Ascending aorta (tissue), 2 donors: ENCODE measurements around the gene PROM2. TPM values are rescaled to one million over a fixed set of nuclear protein-coding genes. Genes with fewer than 3 reads are reported as not detected.

ENCODE experiments used
- DNase-seq, 2 donors: peaks; one replicate each; pipeline ENCODE4 v3.0.0-alpha.2; 2019; ENCODE audit warnings: low spot score in 2 of 2
- H3K27ac ChIP-seq, 2 donors: fragments of 200-600 bp; sonication (generic); one replicate each; pipeline ENCODE4 v1.5.1; 2016 to 2017; ENCODE audit warnings: mild to moderate bottlenecking in 1 of 2
- H3K27me3 ChIP-seq: fragments of 200-600 bp; sonication (generic); one replicate; pipeline ENCODE4 v1.5.1; 2017
- H3K36me3 ChIP-seq, 2 donors: fragments of 200-600 bp; sonication (generic); one replicate each; pipeline ENCODE4 v1.5.1; 2016
- H3K4me1 ChIP-seq, 2 donors: fragments of 200-600 bp; sonication (generic); one replicate each; pipeline ENCODE4 v1.5.1; 2016 to 2017; ENCODE audit warnings: mild to moderate bottlenecking in 1 of 2
- H3K4me3 ChIP-seq, 2 donors: fragments of 200-600 bp; sonication (generic); one replicate each; pipeline ENCODE4 v1.5.1; 2016 to 2017; ENCODE audit warnings: mild to moderate bottlenecking in 1 of 2
- H3K9me3 ChIP-seq, 2 donors: fragments of 200-600 bp; sonication (generic); one replicate each; pipeline ENCODE4 v1.5.1; 2016
- CTCF ChIP-seq, 3 experiments: fragments of 200-600 bp in 2 of 3; fragments of 450-650 bp in 1 of 3; sonication (generic) in 2 of 3; IDR thresholded peaks; one replicate each; pipeline ENCODE4 v1.5.1; 2016 to 2019; ENCODE audit warnings: antibody characterized with exemption in 3 of 3, mild to moderate bottlenecking in 1 of 3, moderate library complexity in 1 of 3
- intact Hi-C: fragments of 100-400 bp; cut with DNase I; formaldehyde crosslinking; loops from one replicate; pipeline ENCODE4 v1.15.1; 2023
- total RNA-seq: library from RNA; depleted of rRNA; stranded (reverse); fragments of >200 nt; gene quantifications from one replicate; pipeline ENCODE4 v1.1.0, GENCODE V29; 2016

The PROM2 gene
- total RNA-seq, 1 donor from 2014 or later: not detected

DNA sequence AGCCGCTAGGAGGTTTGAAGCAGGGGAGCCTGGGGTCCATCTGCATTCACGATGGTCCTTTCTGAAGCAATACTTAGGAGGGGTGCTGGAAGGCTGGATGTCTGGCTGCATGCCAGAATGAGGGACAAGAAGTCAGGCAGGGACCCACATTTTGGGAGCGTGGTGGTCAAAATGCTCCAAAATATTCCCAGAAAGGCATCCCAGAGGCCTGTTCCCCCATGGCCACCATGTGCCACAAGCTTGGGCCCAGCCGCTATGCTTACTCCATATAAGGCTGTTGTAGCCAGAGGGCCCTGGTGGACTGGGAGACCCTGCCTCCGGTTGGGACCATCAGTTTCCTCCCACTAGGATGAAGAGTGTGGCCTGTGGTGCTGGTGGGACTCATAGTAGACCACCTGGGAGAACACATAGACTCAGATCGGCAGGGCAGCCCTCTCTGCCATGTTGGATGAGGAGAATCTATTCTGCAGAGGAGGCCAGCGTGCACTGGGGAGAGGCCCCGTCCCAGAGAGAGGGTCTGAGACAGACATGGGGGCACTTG lies 3.6 kb upstream of the PROM2 start:
- H3K27me3 ChIP-seq: no peaks in the 10 kb centered on the region
- H3K27ac ChIP-seq: no peak overlapping the region
- H3K36me3 ChIP-seq: no peaks in the 10 kb centered on the region
- DNase-seq: peak in 1 of 2 donors; percentile 39
- intact Hi-C loops: no loop called here
- no peak for TF ChIP-seq CTCF (IDR thresholded peaks at IDR 0.05)
- no peaks in the 10 kb centered on the region for H3K9me3 ChIP-seq
- no peaks in the 10 kb centered on the region for H3K4me1 ChIP-seq
- no peak overlapping the region for H3K4me3 ChIP-seq

- H3K36me3 ChIP-seq: no peaks in the 10 kb centered on the region
- H3K27ac ChIP-seq: no peak overlapping the region
- DNase-seq: peak in 1 of 2 donors; percentile 44
- H3K9me3 ChIP-seq: no peaks in the 10 kb centered on the region
- no peaks in the 10 kb centered on the region for H3K4me1 ChIP-seq
- no peaks in the 10 kb centered on the region for H3K27me3 ChIP-seq
- intact Hi-C loops: no loop called here
- TF ChIP-seq CTCF (IDR thresholded peaks at IDR 0.05): no peak
- H3K4me3 ChIP-seq: no peak overlapping the region
Measured at GRCh38 chr2:95271381-95271971, 2.8 kb upstream of the PROM2 start.

GRCh38 chr2:95272299-95272751 lies 1.9 kb upstream of the PROM2 start:
- H3K36me3 ChIP-seq: no peaks in the 10 kb centered on the region
- no peaks in the 10 kb centered on the region for H3K4me1 ChIP-seq
- H3K9me3 ChIP-seq: no peaks in the 10 kb centered on the region
- no peaks in the 10 kb centered on the region for H3K27me3 ChIP-seq
- TF ChIP-seq CTCF (IDR thresholded peaks at IDR 0.05): no peak
- DNase-seq: peak in 1 of 2 donors; percentile 41
- intact Hi-C loops: no loop called here
- no peak overlapping the region for H3K27ac ChIP-seq
- no peak overlapping the region for H3K4me3 ChIP-seq

GRCh38 chr2:95272781-95273180 lies 1.5 kb upstream of the PROM2 start:
- intact Hi-C loops: no loop called here
- H3K27ac ChIP-seq: no peak overlapping the region
- DNase-seq: peak in 1 of 2 donors; percentile 24
- no peaks in the 10 kb centered on the region for H3K9me3 ChIP-seq
- no peaks in the 10 kb centered on the region for H3K4me1 ChIP-seq
- H3K36me3 ChIP-seq: no peaks in the 10 kb centered on the region
- H3K4me3 ChIP-seq: no peak overlapping the region
- no peaks in the 10 kb centered on the region for H3K27me3 ChIP-seq
- no peak for TF ChIP-seq CTCF (IDR thresholded peaks at IDR 0.05)

DNA sequence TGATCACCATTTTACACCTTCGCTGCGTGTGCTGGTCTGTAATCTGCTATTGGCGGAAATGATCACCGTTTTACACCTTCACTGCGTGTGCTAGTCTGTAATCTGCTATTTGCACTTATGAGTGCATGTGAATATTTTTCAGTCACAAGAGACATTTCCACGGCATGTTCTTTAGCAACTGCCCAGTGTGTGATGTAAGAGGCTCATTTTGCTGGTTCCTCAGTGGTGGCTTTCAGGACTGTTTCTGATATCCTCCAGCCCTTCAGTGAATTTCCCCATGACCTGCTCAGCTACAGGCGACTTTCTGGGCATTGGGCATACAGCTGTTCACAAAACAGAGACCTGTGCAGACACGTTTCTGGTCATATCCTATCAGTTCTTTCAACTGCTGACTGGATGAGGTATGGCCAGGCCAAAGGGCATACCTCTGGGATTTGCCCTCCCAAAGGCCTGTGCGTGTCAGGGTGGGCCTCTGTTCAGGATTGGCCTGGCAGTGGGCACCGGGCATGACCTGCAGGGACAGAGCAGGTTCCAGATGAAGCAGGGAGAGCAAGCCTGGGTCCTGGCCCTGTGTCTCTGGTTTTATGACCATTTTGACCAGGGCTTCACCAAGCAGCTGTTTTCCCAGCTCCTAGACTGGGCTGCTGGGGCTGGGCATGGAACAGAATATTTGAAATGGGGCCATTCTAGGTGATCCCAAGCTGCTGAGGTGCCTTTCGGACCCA lies 521 bp upstream of the PROM2 start:
- Histone ChIP-seq H3K36me3 (no peaks in the 10 kb centered on the region), H3K27ac (no peak overlapping the region), H3K4me3 (no peak overlapping the region), H3K27me3 (no peaks in the 10 kb centered on the region), H3K4me1 (no peaks in the 10 kb centered on the region), H3K9me3 (no peaks in the 10 kb centered on the region)
- TF ChIP-seq CTCF (IDR thresholded peaks at IDR 0.05): no peak
- peak in 1 of 2 donors; percentile 58 for DNase-seq
- intact Hi-C loops: no loop called here
